MM.1S (cell line): ENCODE data around the gene ING3.
A peak's percentile ranks its signal among the peaks of the same experiment; 100 is the strongest.

Experiments
- DNase-seq: peaks from one replicate; pipeline ENCODE4 v3.0.0-alpha.2; 2015
- H2AFZ ChIP-seq: fragments of 300-600 bp; sonication (generic); 2 replicates; pipeline ENCODE4 v1.6.0; 2016; ENCODE audit warnings: antibody characterized with exemption, low read length
- H3F3A ChIP-seq: fragments of 300-600 bp; sonication (generic); 2 replicates; pipeline ENCODE4 v1.6.1; 2016; ENCODE audit warnings: mild to moderate bottlenecking, antibody characterized with exemption, low read length, moderate library complexity, mixed read lengths; ENCODE audit not compliant: insufficient read depth
- H3K27ac ChIP-seq: fragments of 300-600 bp; sonication (generic); 2 replicates; pipeline ENCODE4 v1.5.1; 2016; ENCODE audit warnings: mild to moderate bottlenecking, low read length
- H3K27me3 ChIP-seq: fragments of 300-600 bp; sonication (generic); replicated peaks from 2 replicates; pipeline ENCODE4 v1.6.0; 2016; ENCODE audit warnings: low read length; ENCODE audit not compliant: insufficient read depth
- H3K36me3 ChIP-seq: fragments of 300-600 bp; sonication (generic); replicated peaks from 2 replicates; pipeline ENCODE4 v1.6.1; 2016; ENCODE audit warnings: mild to moderate bottlenecking, low read length, mixed read lengths; ENCODE audit not compliant: insufficient read depth
- H3K4me1 ChIP-seq: fragments of 300-600 bp; sonication (generic); 2 replicates; pipeline ENCODE4 v1.6.1; 2016; ENCODE audit warnings: low read length, mixed read lengths
- H3K4me2 ChIP-seq: fragments of 300-600 bp; sonication (generic); 2 replicates; pipeline ENCODE4 v1.6.0; 2016; ENCODE audit warnings: low read depth, low read length
- H3K4me3 ChIP-seq: fragments of 300-600 bp; sonication (generic); 2 replicates; pipeline ENCODE4 v1.5.1; 2016; ENCODE audit warnings: low read length, mixed read lengths
- H3K79me2 ChIP-seq: fragments of 300-600 bp; sonication (generic); 2 replicates; pipeline ENCODE4 v1.6.1; 2016; ENCODE audit warnings: mixed run types, low read length, mixed read lengths
- H3K9ac ChIP-seq: fragments of 300-600 bp; sonication (generic); 2 replicates; pipeline ENCODE4 v1.6.1; 2016; ENCODE audit warnings: low read length, mixed read lengths
- H3K9me2 ChIP-seq: fragments of 300-600 bp; sonication (generic); replicated peaks from 2 replicates; pipeline ENCODE4 v1.6.1; 2016; ENCODE audit warnings: mild to moderate bottlenecking, low read length, mixed read lengths; ENCODE audit not compliant: insufficient read depth
- H3K9me3 ChIP-seq: fragments of 300-600 bp; sonication (generic); replicated peaks from 2 replicates; pipeline ENCODE4 v1.6.1; 2016; ENCODE audit warnings: mild to moderate bottlenecking, low read length, mixed read lengths; ENCODE audit not compliant: insufficient read depth
- H4K20me1 ChIP-seq: fragments of 300-600 bp; sonication (generic); 2 replicates; pipeline ENCODE4 v1.6.1; 2016; ENCODE audit warnings: mild to moderate bottlenecking, low read length, moderate library complexity, mixed read lengths; ENCODE audit not compliant: insufficient read depth
- EZH2 ChIP-seq: fragments of 300-600 bp; sonication (generic); optimal IDR thresholded peaks from 2 replicates; pipeline ENCODE3; 2017; ENCODE audit warnings: low read depth, mild to moderate bottlenecking, antibody characterized with exemption, low read length, mixed read lengths
- EZH2phosphoT487 ChIP-seq: fragments of 300-600 bp; sonication (generic); IDR thresholded peaks from 2 replicates; pipeline ENCODE4 v1.6.1; 2018; ENCODE audit warnings: antibody characterized with exemption, low read length
- TF ChIP-seq, protein P1 (sequence below): fragments of 300-600 bp; sonication (generic); IDR thresholded peaks from 2 replicates; pipeline ENCODE4 v1.5.1; 2016; ENCODE audit warnings: antibody characterized with exemption, low read length, mixed read lengths

ING3 gene

GRCh38 chr7:120949998-120950538, 509 bp upstream of the ING3 start:
- Histone ChIP-seq H3K79me2 (peaks cover 34% of the 10 kb centered on the region), H2AFZ (peak overlapping the region; percentile 68), H4K20me1 (no peaks in the 10 kb centered on the region; the same call in 1 of the 2 replicates), H3K4me1 (peaks cover 7% of the 10 kb centered on the region; the same call in 1 of the 2 replicates), H3K9me3 (no peaks in the 10 kb centered on the region), H3K9ac (peak overlapping the region; percentile 72), H3K36me3 (peaks cover 7% of the 10 kb centered on the region; the same call in 1 of the 2 replicates), H3K4me2 (peak overlapping the region; percentile 53), H3K9me2 (no peaks in the 10 kb centered on the region), H3F3A (peaks cover 7% of the 10 kb centered on the region), H3K27ac (peak overlapping the region; percentile 93), H3K4me3 (peak overlapping the region; percentile 68), H3K27me3 (no peaks in the 10 kb centered on the region)
- DNase-seq: peak; percentile 16
- TF ChIP-seq EZH2phosphoT487 (no peak), EZH2 (no peak)
- TF ChIP-seq, protein P1, sequence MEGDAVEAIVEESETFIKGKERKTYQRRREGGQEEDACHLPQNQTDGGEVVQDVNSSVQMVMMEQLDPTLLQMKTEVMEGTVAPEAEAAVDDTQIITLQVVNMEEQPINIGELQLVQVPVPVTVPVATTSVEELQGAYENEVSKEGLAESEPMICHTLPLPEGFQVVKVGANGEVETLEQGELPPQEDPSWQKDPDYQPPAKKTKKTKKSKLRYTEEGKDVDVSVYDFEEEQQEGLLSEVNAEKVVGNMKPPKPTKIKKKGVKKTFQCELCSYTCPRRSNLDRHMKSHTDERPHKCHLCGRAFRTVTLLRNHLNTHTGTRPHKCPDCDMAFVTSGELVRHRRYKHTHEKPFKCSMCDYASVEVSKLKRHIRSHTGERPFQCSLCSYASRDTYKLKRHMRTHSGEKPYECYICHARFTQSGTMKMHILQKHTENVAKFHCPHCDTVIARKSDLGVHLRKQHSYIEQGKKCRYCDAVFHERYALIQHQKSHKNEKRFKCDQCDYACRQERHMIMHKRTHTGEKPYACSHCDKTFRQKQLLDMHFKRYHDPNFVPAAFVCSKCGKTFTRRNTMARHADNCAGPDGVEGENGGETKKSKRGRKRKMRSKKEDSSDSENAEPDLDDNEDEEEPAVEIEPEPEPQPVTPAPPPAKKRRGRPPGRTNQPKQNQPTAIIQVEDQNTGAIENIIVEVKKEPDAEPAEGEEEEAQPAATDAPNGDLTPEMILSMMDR: no peak

DNA sequence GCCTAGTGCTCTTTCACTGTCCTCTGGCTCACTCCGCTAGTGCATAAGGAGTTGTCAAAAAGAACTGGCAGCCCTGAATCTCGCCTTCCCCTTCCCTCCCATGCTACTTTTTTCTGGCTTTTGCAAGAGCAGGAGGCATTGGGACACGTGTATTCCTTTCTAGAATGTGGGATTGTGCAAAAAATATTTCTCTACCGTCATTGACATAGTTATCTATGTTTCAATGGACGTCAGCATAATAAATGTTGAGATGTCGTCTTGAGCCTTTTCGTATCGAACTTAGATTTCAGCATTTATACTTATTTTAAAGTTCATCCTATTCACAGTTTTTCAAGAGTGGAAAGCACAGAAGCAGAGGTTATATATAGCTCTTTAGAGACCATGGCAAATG, 727 bp downstream of the ING3 start:
- H2AFZ ChIP-seq: peak overlapping the region; percentile 46
- peak overlapping the region; percentile 96 for H3K9ac ChIP-seq
- H3K4me1 ChIP-seq: peaks cover 7% of the 10 kb centered on the region; the same call in 1 of the 2 replicates
- no peak for TF ChIP-seq EZH2
- peak overlapping the region; percentile 66 for H3K4me2 ChIP-seq
- H3K27ac ChIP-seq: peak overlapping the region; percentile 93
- no peaks in the 10 kb centered on the region for H3K27me3 ChIP-seq
- H3K9me2 ChIP-seq: no peaks in the 10 kb centered on the region
- peaks cover 40% of the 10 kb centered on the region for H3K79me2 ChIP-seq
- no peaks in the 10 kb centered on the region; the same call in 1 of the 2 replicates for H4K20me1 ChIP-seq
- no peak for DNase-seq
- H3K36me3 ChIP-seq: peaks cover 17% of the 10 kb centered on the region; the same call in 1 of the 2 replicates
- peaks cover 7% of the 10 kb centered on the region for H3F3A ChIP-seq
- peak overlapping the region; percentile 74 for H3K4me3 ChIP-seq
- no peaks in the 10 kb centered on the region for H3K9me3 ChIP-seq

- Histone ChIP-seq H4K20me1 (no peaks in the 10 kb centered on the region; the same call in 1 of the 2 replicates), H3K9ac (peak overlapping the region; percentile 96), H3K9me3 (no peaks in the 10 kb centered on the region), H3F3A (peaks cover 7% of the 10 kb centered on the region), H3K4me3 (peak overlapping the region; percentile 74), H3K9me2 (no peaks in the 10 kb centered on the region), H3K27ac (peak overlapping the region; percentile 93), H3K4me1 (peaks cover 7% of the 10 kb centered on the region; the same call in 1 of the 2 replicates), H3K4me2 (peak overlapping the region; percentile 66), H3K27me3 (no peaks in the 10 kb centered on the region), H3K36me3 (peaks cover 17% of the 10 kb centered on the region; the same call in 1 of the 2 replicates), H3K79me2 (peaks cover 40% of the 10 kb centered on the region), H2AFZ (no peak overlapping the region)
- peak; percentile 42 for DNase-seq
- TF ChIP-seq EZH2: no peak
- no peak for TF ChIP-seq EZH2phosphoT487
- TF ChIP-seq, protein P1: no peak
Measured at GRCh38 chr7:120951826-120952225, 1.2 kb downstream of the ING3 start.
